Measurements from ENCODE around the gene CDK14. TPM values are rescaled to one million over a fixed set of nuclear protein-coding genes. Genes with fewer than 3 reads are reported as not detected.

CDK14 gene
- polyA plus RNA-seq, 1 donor from 2014 or later: 25.1 TPM

- H3K9me2 ChIP-seq (ENCODE audit: insufficient read depth, low read length): no peaks in the 10 kb centered on the region
- no peaks in the 10 kb centered on the region for H3K36me3 ChIP-seq (ENCODE audit: insufficient read depth, low read length)
- H3K27ac ChIP-seq (ENCODE audit: low read length): no peak overlapping the region
- TF ChIP-seq TAF1 (IDR thresholded peaks at IDR 0.05; ENCODE audit: low read depth) (no peak), REST (IDR thresholded peaks at IDR 0.05; ENCODE audit: borderline replicate concordance) (no peak), EZH2 (IDR thresholded peaks at IDR 0.05; ENCODE audit: borderline replicate concordance, insufficient read depth, low read length, poor library complexity, severe bottlenecking) (no peak), POLR2AphosphoS5 (IDR thresholded peaks at IDR 0.05) (no peak), CTCF (IDR thresholded peaks at IDR 0.05; ENCODE audit: poor library complexity, severe bottlenecking) (no peak), RAD21 (conservative IDR thresholded peaks at IDR 0.05) (no peak), MXI1 (conservative IDR thresholded peaks at IDR 0.05; ENCODE audit: poor library complexity, severe bottlenecking) (no peak)
- H3K27me3 ChIP-seq (ENCODE audit: insufficient read depth, low read depth, low read length): no peaks in the 10 kb centered on the region
- H3K79me2 ChIP-seq (replicated peaks; ENCODE audit: insufficient read depth, low read length): no peaks in the 10 kb centered on the region
- no peak overlapping the region for H2AFZ ChIP-seq (ENCODE audit: low read depth, low read length)
- H3K9ac ChIP-seq (ENCODE audit: low read length): no peak overlapping the region
- H3K4me2 ChIP-seq (ENCODE audit: low read length): no peak overlapping the region
- H3K9me3 ChIP-seq (ENCODE audit: low read length): no peaks in the 10 kb centered on the region
- H4K20me1 ChIP-seq (ENCODE audit: insufficient read depth): no peaks in the 10 kb centered on the region
- H3F3A ChIP-seq (ENCODE audit: insufficient read depth, low read length, poor library complexity, severe bottlenecking): no peaks in the 10 kb centered on the region
- H3K4me3 ChIP-seq (ENCODE audit: low read length): no peak overlapping the region
These were observed 492.0 kb downstream of the CDK14 start for GRCh38 chr7:91088156-91088555.

- TF ChIP-seq MXI1 (conservative IDR thresholded peaks at IDR 0.05; ENCODE audit: poor library complexity, severe bottlenecking): no peak
- TF ChIP-seq RAD21 (conservative IDR thresholded peaks at IDR 0.05): no peak
- TF ChIP-seq TAF1 (IDR thresholded peaks at IDR 0.05; ENCODE audit: low read depth): no peak
- TF ChIP-seq CTCF (IDR thresholded peaks at IDR 0.05; ENCODE audit: poor library complexity, severe bottlenecking): no peak
- TF ChIP-seq REST (IDR thresholded peaks at IDR 0.05; ENCODE audit: borderline replicate concordance): no peak
- TF ChIP-seq EZH2 (IDR thresholded peaks at IDR 0.05; ENCODE audit: borderline replicate concordance, insufficient read depth, low read length, poor library complexity, severe bottlenecking): no peak
- TF ChIP-seq EP300 (conservative IDR thresholded peaks at IDR 0.05; ENCODE audit: poor library complexity, severe bottlenecking): no peak
- no peak for TF ChIP-seq POLR2AphosphoS5 (IDR thresholded peaks at IDR 0.05)
- TF ChIP-seq SMC3 (conservative IDR thresholded peaks at IDR 0.05; ENCODE audit: poor library complexity): no peak
- Histone ChIP-seq H3K27ac (ENCODE audit: low read length) (no peak overlapping the region), H3K9me2 (ENCODE audit: insufficient read depth, low read length) (no peaks in the 10 kb centered on the region), H4K20me1 (ENCODE audit: insufficient read depth) (no peaks in the 10 kb centered on the region), H3K27me3 (ENCODE audit: insufficient read depth, low read depth, low read length) (no peaks in the 10 kb centered on the region), H3K79me2 (replicated peaks; ENCODE audit: insufficient read depth, low read length) (no peaks in the 10 kb centered on the region), H3K9me3 (ENCODE audit: low read length) (no peaks in the 10 kb centered on the region), H3K4me2 (ENCODE audit: low read length) (no peak overlapping the region), H3K36me3 (ENCODE audit: insufficient read depth, low read length) (no peaks in the 10 kb centered on the region), H2AFZ (ENCODE audit: low read depth, low read length) (no peak overlapping the region), H3K4me3 (ENCODE audit: low read length) (no peak overlapping the region), H3K9ac (ENCODE audit: low read length) (no peak overlapping the region), H3F3A (ENCODE audit: insufficient read depth, low read length, poor library complexity, severe bottlenecking) (no peaks in the 10 kb centered on the region)
These were observed 492.6 kb downstream of the CDK14 start for GRCh38 chr7:91088691-91089090.
